Keratinocyte (primary cell): ENCODE measurements around the gene CNIH2.

ENCODE experiments used
- CTCF ChIP-seq, 3 experiments: IDR thresholded peaks in 1 of 3; conservative IDR thresholded peaks in 1 of 3; optimal IDR thresholded peaks in 1 of 3; 2 replicates in 2 of 3; 3 replicates in 1 of 3; pipeline versions ENCODE3 to v1.5.1; 2011; ENCODE audit warnings: low read length in 3 of 3, mild to moderate bottlenecking in 3 of 3, moderate library complexity in 2 of 3, control low read depth in 1 of 3, inconsistent platforms in 1 of 3; ENCODE audit not compliant: insufficient read depth in 2 of 3; ENCODE audit errors: extremely low read depth in 1 of 3
- EZH2 ChIP-seq: IDR thresholded peaks from one replicate; pipeline ENCODE4 v1.6.1; 2012; ENCODE audit warnings: inconsistent platforms, mild to moderate bottlenecking, low read length, moderate library complexity

GRCh38 chr11:66317322-66317722 lies 39.3 kb downstream of the CNIH2 start:
- no peak for TF ChIP-seq CTCF (optimal IDR thresholded peaks at IDR 0.05 in 1 of 3, IDR thresholded peaks at IDR 0.05 in 1 of 3, conservative IDR thresholded peaks at IDR 0.05 in 1 of 3; ENCODE audit: extremely low read depth in 1 of 3, insufficient read depth in 2 of 3, low read length in 3 of 3)
- TF ChIP-seq EZH2 = no peak
